GM12892 (cell line): ENCODE results near the gene LRP2BP.

Experiments used
- POLR2A ChIP-seq: IDR thresholded peaks from 2 replicates; pipeline ENCODE4 v1.6.1; 2011; ENCODE audit warnings: low read depth, low read length, control low read depth
- POLR2AphosphoS5 ChIP-seq: IDR thresholded peaks from 2 replicates; pipeline ENCODE4 v1.6.1; 2011; ENCODE audit warnings: low read depth, low read length, control low read depth

- TF ChIP-seq POLR2AphosphoS5: no peak
- no peak for TF ChIP-seq POLR2A
Observed at GRCh38 chr4:185357733-185358440, 37.8 kb downstream of the LRP2BP start.
